Prostate gland (tissue), 2 donors: ENCODE data around the gene SLC4A3. TPM values are rescaled to one million over a fixed set of nuclear protein-coding genes. Genes with fewer than 3 reads are reported as not detected.

Experiments used
- DNase-seq: peaks from one replicate; pipeline ENCODE4 v3.0.0-alpha.2; 2019; ENCODE audit warnings: low spot score
- H3K27ac ChIP-seq, 2 donors: fragments of 200-600 bp; sonication (generic); 2 replicates each; pipeline ENCODE4 v1.5.1; 2017 to 2019
- H3K27me3 ChIP-seq: fragments of 200-600 bp; sonication (generic); replicated peaks from 2 replicates; pipeline ENCODE4 v1.5.1; 2019; ENCODE audit not compliant: insufficient read depth
- H3K36me3 ChIP-seq, 2 donors: fragments of 200-600 bp; sonication (generic); 1 replicate in 1 of 2; 2 replicates in 1 of 2; pipeline versions ENCODE4 v1.5.1 to v1.8.1; 2017 to 2019
- H3K4me1 ChIP-seq: fragments of 200-600 bp; sonication (generic); replicated peaks from 2 replicates; pipeline ENCODE4 v1.5.1; 2019
- H3K4me3 ChIP-seq, 2 donors: fragments of 200-600 bp; sonication (generic); 2 replicates each; pipeline ENCODE4 v1.5.1; 2017 to 2019
- H3K9me3 ChIP-seq: fragments of 200-600 bp; sonication (generic); 2 replicates; pipeline ENCODE4 v1.5.1; 2017
- POLR2A ChIP-seq: fragments of 450-650 bp; IDR thresholded peaks from one replicate; pipeline ENCODE4 v1.6.1; 2016; ENCODE audit warnings: antibody characterized with exemption, mild to moderate bottlenecking
- POLR2AphosphoS5 ChIP-seq: sonication (generic); formaldehyde crosslinking; IDR thresholded peaks from one replicate; pipeline ENCODE4 v1.6.1; 2017; ENCODE audit warnings: antibody characterized with exemption
- WGBS: methylation state at CpG from one replicate; pipeline ENCODE4 v1.1.5; 2018; 5-methylcytosine and 5-hydroxymethylcytosine counted together
- intact Hi-C: fragments of 100-400 bp; cut with DNase I; formaldehyde crosslinking; loops from one replicate; pipeline ENCODE4 v1.14.2; 2022
- total RNA-seq, 2 donors: library from RNA; depleted of rRNA; stranded (reverse); fragments of >200 nt; gene quantifications; one replicate each; pipeline ENCODE4 v1.1.0, GENCODE V29; 2016
- TF ChIP-seq, protein P1 (sequence below), 4 experiments: fragments of 200-600 bp in 2 of 4; fragments of 450-650 bp in 2 of 4; sonication (generic) in 2 of 4; IDR thresholded peaks; 1 replicate in 3 of 4; 2 replicates in 1 of 4; pipeline ENCODE4 v1.5.1; 2016 to 2019; ENCODE audit warnings: antibody characterized with exemption in 4 of 4, mild to moderate bottlenecking in 2 of 4, moderate library complexity in 2 of 4

SLC4A3 gene
- total RNA-seq, 2 donors from 2014 or later = 7.6 to 44.6 TPM

DNA sequence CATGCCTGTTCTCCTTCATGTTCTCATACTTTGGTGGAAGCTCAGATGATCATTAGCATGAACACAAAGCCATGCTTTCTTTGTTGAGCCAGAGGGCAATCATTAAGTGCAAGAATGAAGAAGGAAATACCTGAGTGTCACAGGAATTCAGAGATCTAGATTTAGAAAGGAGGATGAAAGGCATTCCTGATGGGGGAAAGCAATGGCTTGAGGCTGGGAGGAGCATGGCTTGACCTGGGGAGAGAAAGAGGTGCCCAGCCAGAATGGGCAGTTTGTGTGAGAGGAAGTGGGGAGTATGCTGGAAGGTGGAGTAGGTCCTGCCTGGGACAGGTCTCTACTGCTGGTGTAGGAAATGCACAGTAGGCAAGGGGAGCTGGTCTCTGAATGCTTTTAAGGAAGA is 35.1 kb downstream of the SLC4A3 start:
- intact Hi-C loops = no loop called here
- no peak for DNase-seq
- Histone ChIP-seq H3K4me3 (no peak overlapping the region), H3K9me3 (no peaks in the 10 kb centered on the region), H3K36me3 (no peaks in the 10 kb centered on the region), H3K27me3 (no peaks in the 10 kb centered on the region), H3K4me1 (no peaks in the 10 kb centered on the region), H3K27ac (no peak overlapping the region)
- no peak for TF ChIP-seq POLR2A
- no peak for TF ChIP-seq POLR2AphosphoS5
- TF ChIP-seq, protein P1, sequence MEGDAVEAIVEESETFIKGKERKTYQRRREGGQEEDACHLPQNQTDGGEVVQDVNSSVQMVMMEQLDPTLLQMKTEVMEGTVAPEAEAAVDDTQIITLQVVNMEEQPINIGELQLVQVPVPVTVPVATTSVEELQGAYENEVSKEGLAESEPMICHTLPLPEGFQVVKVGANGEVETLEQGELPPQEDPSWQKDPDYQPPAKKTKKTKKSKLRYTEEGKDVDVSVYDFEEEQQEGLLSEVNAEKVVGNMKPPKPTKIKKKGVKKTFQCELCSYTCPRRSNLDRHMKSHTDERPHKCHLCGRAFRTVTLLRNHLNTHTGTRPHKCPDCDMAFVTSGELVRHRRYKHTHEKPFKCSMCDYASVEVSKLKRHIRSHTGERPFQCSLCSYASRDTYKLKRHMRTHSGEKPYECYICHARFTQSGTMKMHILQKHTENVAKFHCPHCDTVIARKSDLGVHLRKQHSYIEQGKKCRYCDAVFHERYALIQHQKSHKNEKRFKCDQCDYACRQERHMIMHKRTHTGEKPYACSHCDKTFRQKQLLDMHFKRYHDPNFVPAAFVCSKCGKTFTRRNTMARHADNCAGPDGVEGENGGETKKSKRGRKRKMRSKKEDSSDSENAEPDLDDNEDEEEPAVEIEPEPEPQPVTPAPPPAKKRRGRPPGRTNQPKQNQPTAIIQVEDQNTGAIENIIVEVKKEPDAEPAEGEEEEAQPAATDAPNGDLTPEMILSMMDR (IDR thresholded peaks at IDR 0.05) = no peak

DNA sequence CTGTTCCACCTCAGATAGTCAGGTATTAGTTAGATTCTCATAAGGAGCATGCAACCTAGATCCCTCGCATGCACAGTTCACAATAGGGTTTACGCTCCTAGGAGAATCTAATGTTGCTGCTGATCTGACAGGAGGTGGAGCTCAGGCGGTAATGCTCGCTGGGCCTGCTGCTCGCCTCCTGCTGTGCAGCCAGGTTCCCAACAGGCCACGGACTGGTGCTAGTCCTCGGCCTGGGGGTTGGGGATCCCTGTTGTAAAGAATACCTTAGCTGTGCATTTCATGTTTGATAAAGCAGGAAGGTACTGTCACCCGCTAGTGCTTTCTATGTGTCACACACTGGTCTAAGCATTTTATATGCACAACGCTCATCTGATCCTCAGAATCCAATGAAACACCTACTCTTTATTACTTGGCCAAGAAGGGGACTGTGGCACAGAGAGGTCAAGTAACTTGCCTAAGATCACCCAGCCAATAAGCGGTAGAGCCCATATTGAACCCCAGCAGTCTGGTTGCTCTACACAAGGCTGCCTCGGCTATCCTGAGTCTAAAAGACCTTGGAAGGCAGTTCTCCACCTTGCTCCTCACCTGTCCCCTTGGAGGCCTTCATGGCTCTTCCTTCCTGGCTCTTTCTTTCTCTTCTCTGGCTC is 35.8 kb downstream of the SLC4A3 start:
- no peak for TF ChIP-seq POLR2A
- TF ChIP-seq, protein P1 (IDR thresholded peaks at IDR 0.05) = no peak
- TF ChIP-seq POLR2AphosphoS5 = no peak
- WGBS = 87% methylated on average over 11 of the region's 11 CpGs
- H3K27me3 ChIP-seq = no peaks in the 10 kb centered on the region
- no peaks in the 10 kb centered on the region for H3K36me3 ChIP-seq
- no peaks in the 10 kb centered on the region for H3K4me1 ChIP-seq
- no peak overlapping the region for H3K27ac ChIP-seq
- H3K9me3 ChIP-seq = no peaks in the 10 kb centered on the region
- intact Hi-C loops = no loop called here
- no peak overlapping the region for H3K4me3 ChIP-seq
- DNase-seq = no peak

DNA sequence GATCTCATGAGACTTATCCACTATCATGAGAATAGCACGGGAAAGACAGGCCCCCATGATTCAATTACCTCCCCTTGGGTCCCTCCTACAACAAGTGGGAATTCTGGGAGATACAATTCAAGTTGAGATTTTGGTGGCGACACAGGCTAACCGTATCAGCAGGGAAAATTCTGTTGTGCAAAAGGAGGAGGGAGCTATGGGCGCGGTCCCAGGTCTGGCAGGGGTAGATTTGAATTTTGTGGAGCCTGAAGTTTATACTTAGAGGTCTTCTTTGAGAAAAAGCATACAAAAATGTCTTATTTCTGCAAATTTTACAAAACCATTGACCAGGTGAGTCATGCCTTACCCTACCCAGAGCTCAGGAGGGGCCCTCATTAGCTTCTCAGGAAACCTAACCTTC is 36.6 kb downstream of the SLC4A3 start:
- WGBS = 100% methylated on average over 5 of the region's 5 CpGs

DNA sequence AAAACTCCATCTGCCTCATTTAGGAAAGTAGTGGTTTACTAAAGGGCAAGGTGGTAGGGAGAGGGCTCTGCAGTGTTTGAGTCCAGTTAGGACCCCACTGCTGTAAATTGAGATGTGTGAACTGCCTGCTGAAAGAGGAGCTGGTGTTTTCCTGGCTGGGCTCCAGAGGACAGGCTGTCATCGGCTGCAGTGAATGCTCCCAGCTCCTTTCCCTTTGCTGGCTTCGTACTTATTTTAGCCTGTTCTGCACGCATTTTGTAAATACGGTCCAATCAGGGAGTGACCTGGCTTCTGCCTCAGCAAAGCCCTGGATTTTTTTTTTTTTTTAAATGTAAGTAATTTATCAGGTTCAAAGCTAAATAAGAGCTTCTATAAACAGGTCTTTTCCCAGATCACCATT is 37.5 kb downstream of the SLC4A3 start:
- Histone ChIP-seq H3K27me3 (no peaks in the 10 kb centered on the region), H3K4me1 (no peaks in the 10 kb centered on the region), H3K36me3 (no peaks in the 10 kb centered on the region), H3K9me3 (no peaks in the 10 kb centered on the region), H3K27ac (no peak overlapping the region), H3K4me3 (no peak overlapping the region)
- 18% methylated on average over 4 of the region's 4 CpGs for WGBS
- intact Hi-C loops = no loop called here
- TF ChIP-seq POLR2AphosphoS5 (no peak), POLR2A (no peak)
- TF ChIP-seq, protein P1 (IDR thresholded peaks at IDR 0.05) = no peak
- DNase-seq = no peak

More for the DNA sequence above, 36.6 kb downstream of the SLC4A3 start:
- no peaks in the 10 kb centered on the region for H3K36me3 ChIP-seq
- no peak for DNase-seq
- H3K27ac ChIP-seq = no peak overlapping the region
- H3K9me3 ChIP-seq = no peaks in the 10 kb centered on the region
- intact Hi-C loops = no loop called here
- no peaks in the 10 kb centered on the region for H3K27me3 ChIP-seq
- TF ChIP-seq POLR2AphosphoS5 (no peak), POLR2A (no peak)
- TF ChIP-seq, protein P1 (IDR thresholded peaks at IDR 0.05) = no peak
- H3K4me3 ChIP-seq = no peak overlapping the region
- no peaks in the 10 kb centered on the region for H3K4me1 ChIP-seq

DNA sequence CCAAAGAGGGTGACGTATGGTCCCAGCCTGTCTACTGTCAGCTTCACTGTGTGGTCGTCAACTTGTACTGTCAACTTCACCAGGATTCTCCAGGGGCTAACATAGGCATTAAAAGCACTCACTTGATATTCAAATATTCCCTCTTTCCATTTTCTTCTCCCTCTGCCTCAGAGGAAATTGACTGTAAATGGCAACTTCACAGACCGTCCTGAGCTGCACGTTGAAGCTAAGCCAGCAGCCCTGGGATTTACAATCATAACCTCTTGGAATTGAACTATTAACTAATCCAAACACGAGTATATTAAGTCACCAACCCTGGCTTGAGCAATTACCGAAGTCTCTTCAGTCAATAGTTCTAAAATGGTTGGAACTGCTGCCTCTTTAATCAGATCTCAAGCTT is 38.5 kb downstream of the SLC4A3 start:
- WGBS = 59% methylated on average over 6 of the region's 6 CpGs
- intact Hi-C loops = no loop called here
- Histone ChIP-seq H3K27me3 (no peaks in the 10 kb centered on the region), H3K9me3 (no peaks in the 10 kb centered on the region), H3K36me3 (no peaks in the 10 kb centered on the region), H3K27ac (no peak overlapping the region), H3K4me1 (no peaks in the 10 kb centered on the region), H3K4me3 (no peak overlapping the region)
- no peak for DNase-seq
- TF ChIP-seq POLR2A = no peak
- TF ChIP-seq, protein P1 (IDR thresholded peaks at IDR 0.05) = no peak
- TF ChIP-seq POLR2AphosphoS5 = no peak
